Ammon's horn (tissue), 1 donor: ENCODE data around the gene ARMC7.
"Not testable (repeated sequence)": the region's sequence is repeated elsewhere in the genome, so short reads cannot be mapped to it uniquely, and the experiment has no call there.

ENCODE experiments used
- DNase-seq: peaks from one replicate; pipeline ENCODE4 v3.0.0-alpha.2; 2016; ENCODE audit warnings: low spot score

ARMC7 gene

DNA sequence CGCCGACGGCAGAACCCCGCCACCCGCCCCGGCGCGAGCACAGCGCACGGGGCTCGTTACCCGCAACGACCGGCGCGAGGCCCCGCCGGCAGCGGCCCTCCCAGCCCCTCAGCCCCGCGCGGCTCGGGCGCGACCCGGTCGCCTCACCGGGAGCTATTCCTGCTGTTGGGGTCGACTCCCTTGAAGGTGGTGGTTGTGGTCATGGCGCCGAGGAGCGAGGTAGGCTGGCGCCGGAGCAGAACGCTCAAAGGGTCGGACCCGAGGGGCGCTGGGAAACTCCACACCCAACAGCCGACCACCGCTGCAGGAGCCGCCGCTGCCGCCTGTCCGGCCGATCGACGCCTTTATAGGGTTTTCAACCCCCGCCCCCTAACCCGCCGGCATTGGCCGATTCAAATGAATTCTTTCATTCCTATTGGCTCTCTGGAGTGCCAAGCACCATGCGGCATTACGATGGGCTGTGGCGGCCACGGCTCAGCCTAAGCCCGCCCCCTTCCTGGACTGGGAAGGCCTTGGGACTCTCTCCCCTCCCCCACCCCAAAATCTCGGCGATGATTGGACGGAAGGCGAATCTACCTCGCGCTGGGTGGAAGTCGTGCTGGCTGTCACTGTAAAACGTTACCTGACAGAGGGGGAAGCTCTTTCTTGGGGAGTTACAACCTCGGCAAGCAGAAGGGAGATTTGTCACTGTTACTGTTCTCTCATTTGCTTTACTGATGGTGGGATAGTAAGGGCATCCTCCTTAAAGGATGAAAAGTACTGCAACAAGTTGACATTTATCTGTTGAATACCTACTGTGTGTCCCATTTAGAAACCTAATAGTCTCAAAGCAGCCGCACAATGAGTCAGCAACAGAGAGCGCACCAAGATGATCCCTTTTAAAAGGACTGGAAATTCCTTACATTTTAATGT, 44.7 kb downstream of the ARMC7 start, which contains the start of gene JPT1:
Gene JPT1, minus strand, starts transcription at position 318 of the 912 bp plus-strand sequence. Its CDS starts 115 bp downstream, at position 203.
- DNase-seq, result peak; percentile 98

DNA sequence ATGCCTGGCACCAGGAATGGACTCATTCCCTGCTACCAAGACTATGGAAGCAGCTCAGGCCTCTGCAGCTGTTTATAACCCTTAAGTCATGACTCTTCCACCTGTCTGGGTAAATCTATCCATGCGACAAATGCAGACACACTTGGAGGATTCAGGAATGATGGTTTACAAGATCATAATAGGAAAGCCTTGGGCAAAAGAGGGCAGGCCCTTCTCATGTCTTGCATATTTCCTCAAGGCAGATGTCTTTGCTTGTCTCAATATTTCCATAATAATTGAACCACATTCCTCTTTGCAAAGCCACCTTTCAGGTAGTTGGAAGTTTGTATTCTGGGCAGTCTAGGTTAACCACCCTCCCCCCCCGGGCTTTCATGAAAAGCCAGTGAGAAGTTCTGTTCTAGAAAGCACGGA, 45.4 kb downstream of the ARMC7 start:
- DNase-seq, result no peak

DNA sequence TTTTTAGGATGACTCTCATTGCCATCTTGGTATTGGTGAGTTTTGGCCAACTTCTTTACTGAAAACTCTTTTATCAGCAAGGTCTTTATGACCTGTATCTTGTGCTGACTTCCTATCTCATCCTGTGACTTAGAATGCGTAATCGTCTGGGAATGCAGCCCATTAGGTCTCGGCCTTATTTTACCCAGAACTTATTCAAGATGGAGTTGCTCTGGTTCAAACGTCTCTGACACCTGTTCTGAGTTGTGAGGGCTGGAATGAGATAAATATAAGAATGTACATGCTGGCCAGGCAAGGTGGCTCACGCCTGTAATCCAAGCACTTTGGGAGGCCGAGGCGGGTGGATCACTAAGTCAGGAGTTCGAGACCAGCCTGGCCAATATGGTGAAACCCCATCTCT, 48.7 kb downstream of the ARMC7 start:
- not testable (repeated sequence) for DNase-seq

DNA sequence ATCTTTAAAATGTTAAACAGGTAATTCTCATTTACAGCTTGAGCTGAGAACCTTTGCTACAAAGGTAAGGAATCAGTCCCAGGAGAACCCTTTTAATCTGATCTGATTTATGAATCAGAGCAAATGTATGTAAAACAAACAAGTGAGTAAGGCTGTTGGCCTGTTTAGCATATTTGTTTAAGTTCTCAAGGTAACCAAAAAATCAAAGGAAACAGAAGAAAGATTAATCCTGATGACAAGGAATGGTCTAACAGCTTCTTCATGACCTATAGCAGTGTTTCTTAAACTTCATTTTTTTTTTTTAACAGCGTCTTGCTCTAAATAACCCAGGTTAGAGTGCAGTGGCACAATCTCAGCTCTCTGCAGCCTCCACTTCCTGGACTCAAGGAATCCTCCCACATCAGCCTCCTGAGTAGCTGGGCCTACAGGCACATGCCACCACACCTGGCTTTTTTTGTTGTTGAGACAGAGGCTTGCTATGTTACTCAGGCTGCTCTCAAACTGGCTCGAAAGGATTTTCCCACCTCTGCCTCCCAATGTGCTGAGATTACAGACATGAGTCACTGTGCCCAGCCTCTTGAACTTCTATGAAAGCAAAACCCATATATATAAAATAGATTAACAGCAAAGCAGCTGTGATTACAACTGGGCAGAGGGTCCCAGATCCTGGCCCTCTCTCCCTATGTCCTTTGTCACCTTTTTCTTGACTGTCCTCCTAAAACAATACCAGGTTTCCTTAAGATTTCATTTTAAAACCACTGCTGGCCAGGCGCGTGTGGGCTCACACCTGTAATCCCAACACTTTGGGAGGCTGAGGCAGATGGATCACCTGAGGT, 49.6 kb downstream of the ARMC7 start:
- DNase-seq, result no peak

DNA sequence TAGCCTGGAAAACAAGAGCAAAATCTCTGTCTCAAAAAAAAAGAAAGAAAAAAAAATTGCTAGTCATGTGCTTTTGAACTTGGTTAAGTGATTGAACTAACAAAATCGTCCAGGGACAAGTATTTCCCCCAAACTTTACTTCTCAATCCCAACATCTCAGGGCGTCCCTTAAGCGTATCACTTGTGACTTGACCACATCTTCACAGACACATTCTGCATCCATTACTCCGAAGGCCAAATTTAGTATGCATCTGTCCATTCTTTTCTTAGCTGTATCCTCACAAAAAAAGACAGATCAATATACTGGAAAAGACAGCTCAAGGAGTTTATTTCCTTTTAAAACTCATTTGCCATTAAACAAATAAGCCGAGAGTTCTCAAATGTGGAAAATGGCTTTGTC, 50.4 kb downstream of the ARMC7 start:
- DNase-seq, result no peak

DNA sequence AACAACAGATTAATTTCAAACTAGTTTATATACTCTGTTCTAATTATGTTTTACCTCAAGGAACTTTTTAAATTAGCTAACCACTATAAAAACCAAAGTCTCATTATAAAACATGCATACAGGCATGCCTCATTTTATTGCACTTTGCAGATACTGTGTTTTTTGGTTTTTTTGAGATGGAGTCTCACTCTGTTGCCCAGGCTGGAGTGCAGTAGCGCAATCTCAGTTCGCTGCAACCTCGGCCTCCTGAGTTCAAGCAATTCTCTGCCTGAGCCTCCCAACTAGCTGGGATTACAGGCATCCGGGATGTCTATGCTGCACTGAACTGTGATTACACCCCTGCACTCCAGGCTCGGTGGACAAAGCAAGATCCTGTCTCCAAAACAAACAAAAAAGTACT, 53.3 kb downstream of the ARMC7 start:
- no peak for DNase-seq

DNA sequence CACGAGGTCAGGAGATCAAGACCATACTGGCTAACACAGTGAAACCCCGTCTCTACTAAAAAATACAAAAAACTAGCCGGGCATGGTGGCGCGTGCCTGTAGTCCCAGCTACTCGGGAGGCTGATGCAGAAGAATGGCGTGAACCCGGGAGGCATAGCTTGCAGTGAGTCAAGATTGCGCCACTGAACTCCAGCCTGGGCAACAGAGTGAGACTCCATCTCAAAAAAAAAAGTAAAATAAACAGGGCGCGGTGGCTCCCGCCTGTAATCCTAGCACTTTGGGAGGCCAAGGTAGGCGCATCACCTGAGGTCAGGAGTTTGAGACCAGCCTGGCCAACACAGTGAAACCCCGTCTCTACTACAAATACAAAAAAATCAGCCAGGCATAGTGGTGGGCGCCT, 54.8 kb downstream of the ARMC7 start:
- DNase-seq, result not testable (repeated sequence)

DNA sequence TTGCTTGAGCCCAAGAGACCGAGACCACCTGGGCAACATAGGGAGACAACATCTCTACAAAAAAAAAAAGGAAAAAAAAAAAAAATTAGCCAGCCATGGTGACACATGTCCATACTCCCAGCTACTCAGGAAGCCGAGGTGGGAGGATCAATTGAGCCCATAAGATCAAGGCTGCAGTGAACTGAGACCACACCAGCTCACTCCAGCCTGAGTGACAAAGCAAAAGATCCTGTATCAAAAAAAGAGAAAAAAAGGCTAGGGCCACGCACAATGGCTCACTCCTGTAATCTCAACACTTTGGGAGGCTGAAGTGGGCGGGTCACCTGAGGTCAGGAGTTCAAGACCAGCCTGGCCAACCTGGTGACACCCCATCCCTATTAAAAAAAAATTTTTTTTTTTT, 59.2 kb downstream of the ARMC7 start:
- no peak for DNase-seq

DNA sequence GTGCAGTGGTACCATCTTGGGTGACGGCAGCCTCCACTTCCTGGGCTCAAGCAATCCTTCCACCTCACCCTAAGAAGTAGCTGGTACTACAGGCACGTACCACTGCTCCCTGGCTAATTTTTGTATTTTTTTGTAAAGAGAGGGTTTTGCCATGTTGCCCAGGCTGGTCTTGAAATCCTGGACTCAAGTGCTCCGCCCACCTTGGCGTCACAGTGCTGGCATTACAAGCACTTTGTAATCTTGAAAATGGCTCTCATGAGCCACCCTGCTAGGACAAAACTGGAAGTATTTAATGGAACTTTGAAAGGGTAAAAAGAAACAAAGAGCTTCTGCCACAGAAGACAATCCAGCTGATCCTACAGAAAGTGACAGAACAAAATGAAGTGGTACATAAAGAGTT, 63.8 kb downstream of the ARMC7 start:
- no peak for DNase-seq

DNA sequence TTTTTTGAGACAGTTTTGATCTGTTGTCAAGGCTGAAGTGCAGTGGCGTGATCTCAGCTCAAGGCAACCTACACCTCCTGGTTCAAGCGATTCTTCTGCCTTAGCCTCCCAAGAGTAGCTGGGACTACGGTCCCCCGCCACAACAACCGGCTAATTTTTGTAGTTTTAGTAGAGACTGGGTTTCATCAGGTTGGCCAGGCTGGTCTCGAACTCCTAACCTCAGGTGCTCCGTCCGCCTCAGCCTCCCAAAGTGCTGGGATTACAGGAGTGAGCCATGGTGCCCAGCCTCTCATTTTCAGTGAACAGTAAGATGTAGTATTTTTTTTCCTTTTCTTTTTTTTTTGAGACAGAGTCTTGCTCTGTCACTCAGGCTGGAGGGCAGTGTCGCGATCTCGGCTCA, 65.2 kb downstream of the ARMC7 start:
- DNase-seq, result no peak

DNA sequence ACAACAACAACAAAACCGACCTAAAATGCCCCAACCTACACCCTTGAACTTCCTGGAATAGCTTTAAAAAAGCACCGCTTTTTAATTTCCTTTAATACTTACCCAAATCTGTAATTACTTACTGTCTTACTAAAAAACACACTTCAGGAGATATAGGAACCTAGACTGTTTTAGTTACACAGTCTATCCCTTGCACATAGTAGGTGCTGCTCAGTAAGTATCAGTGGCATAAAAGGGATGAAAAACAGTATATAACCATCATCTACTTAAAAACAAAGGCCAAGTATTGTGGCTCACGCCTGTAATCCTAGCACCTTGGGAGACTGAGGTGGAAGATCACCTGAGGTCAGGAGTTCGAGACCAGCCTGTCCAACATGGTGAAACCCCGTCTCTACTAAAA, 66.9 kb downstream of the ARMC7 start:
- no peak for DNase-seq

DNA sequence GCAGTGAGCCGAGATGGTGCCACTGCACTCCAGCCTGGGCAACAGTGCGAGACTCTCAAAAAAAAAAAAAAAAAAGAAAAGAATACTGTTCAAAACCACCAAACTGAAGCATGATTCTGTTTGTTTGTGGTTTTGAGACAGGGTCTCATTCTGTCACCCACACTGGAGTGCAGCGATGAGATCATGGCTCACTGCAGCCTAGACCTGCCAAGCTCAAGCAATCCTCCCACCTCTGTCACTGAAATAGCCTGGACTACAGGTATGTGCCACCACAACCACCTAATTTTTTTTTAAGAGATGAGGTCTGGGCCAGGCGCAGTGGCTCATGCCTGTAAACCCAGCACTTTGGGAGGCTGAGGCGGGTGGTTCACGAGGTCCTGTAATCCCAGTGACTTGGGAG, 68.7 kb downstream of the ARMC7 start:
- no peak for DNase-seq
